MCF 10A (cell line): ENCODE results near the gene LAPTM5. TPM values are rescaled to one million over a fixed set of nuclear protein-coding genes. Genes with fewer than 3 reads are reported as not detected.

Experiments
- BruUV-seq: library from RNA; stranded (reverse); fragments of 400-500 nt; replicated peaks from 2 replicates; lab custom pipeline; 2021; lab: Mats Ljungman, UMichigan
- CTCF ChIA-PET: fragments of 300-600 bp; sonication (Branson Sonifier 250); formaldehyde crosslinking; extraction: SDS; loops from one replicate; lab custom pipeline; 2021; ENCODE audit warnings: antibody characterized with exemption, inconsistent platforms; lab: Yijun Ruan, JAX
- POLR2A ChIA-PET: fragments of 300-600, 350-650 bp; sonication (Branson Sonifier 250); formaldehyde crosslinking; extraction: SDS; loops from one replicate; lab custom pipeline; 2020; ENCODE audit warnings: antibody characterized with exemption, inconsistent platforms; lab: Yijun Ruan, JAX
- DNase-seq: peaks from one replicate; pipeline ENCODE4 v3.0.0-alpha.2; 2018; ENCODE audit not compliant: unreplicated experiment
- H3K27ac Mint-ChIP-seq: one replicate; pipeline ENCODE4 v1.8.0; 2022; ENCODE audit warnings: mild to moderate bottlenecking, low read depth, mixed read lengths; ENCODE audit not compliant: unreplicated experiment
- H3K27me3 Mint-ChIP-seq: one replicate; pipeline ENCODE4 v1.8.0; 2022; ENCODE audit warnings: mixed read lengths; ENCODE audit not compliant: insufficient read depth, unreplicated experiment
- H3K36me3 Mint-ChIP-seq: one replicate; pipeline ENCODE4 v1.8.0; 2022; ENCODE audit warnings: mild to moderate bottlenecking, moderate library complexity, mixed read lengths; ENCODE audit not compliant: insufficient read depth, unreplicated experiment
- H3K4me1 Mint-ChIP-seq: one replicate; pipeline ENCODE4 v1.8.0; 2022; ENCODE audit warnings: mixed read lengths; ENCODE audit not compliant: insufficient read depth, unreplicated experiment
- H3K4me3 Mint-ChIP-seq: one replicate; pipeline ENCODE4 v1.8.0; 2022; ENCODE audit warnings: mild to moderate bottlenecking, moderate library complexity, mixed read lengths; ENCODE audit not compliant: unreplicated experiment
- H3K9me3 Mint-ChIP-seq: one replicate; pipeline ENCODE4 v1.8.0; 2022; ENCODE audit warnings: mixed read lengths; ENCODE audit not compliant: unreplicated experiment
- CTCF ChIP-seq: fragments of 200-600 bp; IDR thresholded peaks from one replicate; pipeline ENCODE4 v1.8.0; 2022; ENCODE audit warnings: antibody characterized with exemption, mild to moderate bottlenecking; ENCODE audit not compliant: unreplicated experiment
- intact Hi-C: fragments of 100-400 bp; cut with micrococcal nuclease; formaldehyde crosslinking; loops from 2 replicates; pipeline ENCODE4 v1.14.1; 2022
- total RNA-seq: library from RNA; stranded (reverse); gene quantifications from 2 replicates; pipeline ENCODE4 v1.2.3, GENCODE V29; 2022

The LAPTM5 gene
- total RNA-seq, 1 experiment from 2014 or later = 15.9 TPM

- no peak for TF ChIP-seq CTCF
- CTCF ChIA-PET = interaction anchor here (0.5 to 1.0 kb wide), 3 partner anchors 9 to 63 kb away, joined by 3 to 4 read pairs (median 3); no protein-coding TSS in a partner anchor
- no TSS peak for BruUV-seq
- peaks cover 11% of the 10 kb centered on the region for H3K36me3 Mint-ChIP-seq
- no peak overlapping the region for H3K27ac Mint-ChIP-seq
- intact Hi-C loops = loop anchor here (5.0 kb wide), 1 partner anchor 211 kb away; no protein-coding TSS in a partner anchor
- no peak overlapping the region for H3K4me3 Mint-ChIP-seq
- POLR2A ChIA-PET = interaction anchor here (0.6 to 1.0 kb wide), 2 partner anchors 71 to 193 kb away, joined by 3 read pairs; no protein-coding TSS in a partner anchor
- no peak for DNase-seq
- peaks cover 6% of the 10 kb centered on the region for H3K27me3 Mint-ChIP-seq
- H3K9me3 Mint-ChIP-seq = no peaks in the 10 kb centered on the region
- H3K4me1 Mint-ChIP-seq = peaks cover 5% of the 10 kb centered on the region
Observed at GRCh38 chr1:30716646-30717045, 40.9 kb downstream of the LAPTM5 start.

GRCh38 chr1:30715886-30716285 lies 41.7 kb downstream of the LAPTM5 start:
- no peak for DNase-seq
- Mint-ChIP-seq H3K9me3 (no peaks in the 10 kb centered on the region), H3K36me3 (peaks cover 6% of the 10 kb centered on the region), H3K4me1 (peaks cover 5% of the 10 kb centered on the region), H3K27me3 (peaks cover 11% of the 10 kb centered on the region), H3K27ac (no peak overlapping the region), H3K4me3 (no peak overlapping the region)
- no peak for TF ChIP-seq CTCF
- no TSS peak for BruUV-seq
- POLR2A ChIA-PET = interaction anchor here (0.6 to 1.6 kb wide), 3 partner anchors 72 to 582 kb away, joined by 3 read pairs; partner anchors contain the start of gene ZCCHC17
- CTCF ChIA-PET = interaction anchor here (0.5 to 1.1 kb wide), 4 partner anchors 8 to 1480 kb away, joined by 3 to 4 read pairs (median 3); partner anchors contain the start of gene PTPRU
- intact Hi-C loops = loop anchor here (5.0 kb wide), 1 partner anchor 211 kb away; no protein-coding TSS in a partner anchor

- peaks cover 6% of the 10 kb centered on the region for H3K36me3 Mint-ChIP-seq
- TF ChIP-seq CTCF = peak; percentile 61
Observed at GRCh38 chr1:30715216-30715615, 42.4 kb downstream of the LAPTM5 start.

GRCh38 chr1:30714536-30715090 lies 43.0 kb downstream of the LAPTM5 start:
- no peak for DNase-seq
- intact Hi-C loops = loop anchor here (5.0 kb wide), 1 partner anchor 213 kb away; no protein-coding TSS in a partner anchor
- ChIA-PET POLR2A (interaction anchor here (0.6 to 1.6 kb wide), 3 partner anchors 87 to 1654 kb away, joined by 3 read pairs; partner anchors contain the start of gene ZCCHC17), CTCF (interaction anchor here (0.6 to 1.0 kb wide), 2 partner anchors 35 to 334 kb away, joined by 3 read pairs; no protein-coding TSS in a partner anchor)
- no TSS peak for BruUV-seq
- Mint-ChIP-seq H3K4me1 (peaks cover 5% of the 10 kb centered on the region), H3K27me3 (peaks cover 11% of the 10 kb centered on the region), H3K9me3 (no peaks in the 10 kb centered on the region), H3K4me3 (no peak overlapping the region), H3K27ac (no peak overlapping the region), H3K36me3 (peaks cover 6% of the 10 kb centered on the region)
- TF ChIP-seq CTCF = no peak

More at GRCh38 chr1:30715216-30715615, 42.4 kb downstream of the LAPTM5 start:
- CTCF ChIA-PET = interaction anchor here (0.7 to 1.1 kb wide), 3 partner anchors 78 to 1479 kb away, joined by 3 read pairs; partner anchors contain the start of gene PTPRU
- BruUV-seq = no TSS peak
- Mint-ChIP-seq H3K27me3 (peaks cover 11% of the 10 kb centered on the region), H3K27ac (no peak overlapping the region), H3K9me3 (no peaks in the 10 kb centered on the region), H3K4me3 (no peak overlapping the region), H3K4me1 (peaks cover 5% of the 10 kb centered on the region)
- DNase-seq = no peak
- intact Hi-C loops = loop anchor here (5.0 kb wide), 1 partner anchor 212 kb away; no protein-coding TSS in a partner anchor
- POLR2A ChIA-PET = interaction anchor here (0.5 to 1.6 kb wide), 4 partner anchors 88 to 1655 kb away, joined by 3 read pairs; partner anchors contain the start of gene ZCCHC17
